Prostate gland (tissue), 2 donors: Measurements from ENCODE around the gene GABARAP. TPM values are rescaled to one million over a fixed set of nuclear protein-coding genes. Genes with fewer than 3 reads are reported as not detected.
A peak's percentile ranks its signal among the peaks of the same experiment; 100 is the strongest.

Source experiments
- DNase-seq: peaks from one replicate; pipeline ENCODE4 v3.0.0-alpha.2; 2019; ENCODE audit warnings: low spot score
- H3K27ac ChIP-seq, 2 donors: fragments of 200-600 bp; sonication (generic); 2 replicates each; pipeline ENCODE4 v1.5.1; 2017 to 2019
- H3K27me3 ChIP-seq: fragments of 200-600 bp; sonication (generic); replicated peaks from 2 replicates; pipeline ENCODE4 v1.5.1; 2019; ENCODE audit not compliant: insufficient read depth
- H3K36me3 ChIP-seq, 2 donors: fragments of 200-600 bp; sonication (generic); 1 replicate in 1 of 2; 2 replicates in 1 of 2; pipeline versions ENCODE4 v1.5.1 to v1.8.1; 2017 to 2019
- H3K4me1 ChIP-seq: fragments of 200-600 bp; sonication (generic); replicated peaks from 2 replicates; pipeline ENCODE4 v1.5.1; 2019
- H3K4me3 ChIP-seq, 2 donors: fragments of 200-600 bp; sonication (generic); 2 replicates each; pipeline ENCODE4 v1.5.1; 2017 to 2019
- H3K9me3 ChIP-seq: fragments of 200-600 bp; sonication (generic); 2 replicates; pipeline ENCODE4 v1.5.1; 2017
- CTCF ChIP-seq, 4 experiments: fragments of 200-600 bp in 2 of 4; fragments of 450-650 bp in 2 of 4; sonication (generic) in 2 of 4; IDR thresholded peaks; 1 replicate in 3 of 4; 2 replicates in 1 of 4; pipeline ENCODE4 v1.5.1; 2016 to 2019; ENCODE audit warnings: antibody characterized with exemption in 4 of 4, mild to moderate bottlenecking in 2 of 4, moderate library complexity in 2 of 4
- POLR2A ChIP-seq: fragments of 450-650 bp; IDR thresholded peaks from one replicate; pipeline ENCODE4 v1.6.1; 2016; ENCODE audit warnings: antibody characterized with exemption, mild to moderate bottlenecking
- POLR2AphosphoS5 ChIP-seq: sonication (generic); formaldehyde crosslinking; IDR thresholded peaks from one replicate; pipeline ENCODE4 v1.6.1; 2017; ENCODE audit warnings: antibody characterized with exemption
- WGBS: methylation state at CpG from one replicate; pipeline ENCODE4 v1.1.5; 2018; 5-methylcytosine and 5-hydroxymethylcytosine counted together
- intact Hi-C: fragments of 100-400 bp; cut with DNase I; formaldehyde crosslinking; loops from one replicate; pipeline ENCODE4 v1.14.2; 2022
- total RNA-seq, 2 donors: library from RNA; depleted of rRNA; stranded (reverse); fragments of >200 nt; gene quantifications; one replicate each; pipeline ENCODE4 v1.1.0, GENCODE V29; 2016

The GABARAP gene
- total RNA-seq, 2 donors from 2014 or later = 493 to 527 TPM

- WGBS = 2% methylated on average over 41 of the region's 43 CpGs
- no peaks in the 10 kb centered on the region for H3K36me3 ChIP-seq
- DNase-seq = no peak
- no peaks in the 10 kb centered on the region for H3K27me3 ChIP-seq
- peak overlapping the region; percentile 77 for H3K27ac ChIP-seq
- peaks cover 9% of the 10 kb centered on the region for H3K4me1 ChIP-seq
- peak overlapping the region; percentile 34 to 41 for H3K4me3 ChIP-seq
- H3K9me3 ChIP-seq = no peaks in the 10 kb centered on the region
- intact Hi-C loops = loop anchor here (2.0 to 10.0 kb wide), 2 partner anchors 29 to 237 kb away; partner anchors contain the start of genes ELP5 and SLC16A11
- TF ChIP-seq POLR2AphosphoS5 = no peak
- TF ChIP-seq POLR2A = no peak
- TF ChIP-seq CTCF (IDR thresholded peaks at IDR 0.05) = no peak
Measured at GRCh38 chr17:7281953-7282751, 39.9 kb upstream of the GABARAP start.

- intact Hi-C loops = loop anchor here (2.0 to 10.0 kb wide), 2 partner anchors 29 to 237 kb away; partner anchors contain the start of genes ELP5 and SLC16A11
- under 1% methylated on average over 58 of the region's 71 CpGs for WGBS
- H3K27me3 ChIP-seq = no peaks in the 10 kb centered on the region
- peak within 1 kb of the TSS; percentile 77 for H3K27ac ChIP-seq
- TF ChIP-seq POLR2A (peak; percentile 62), CTCF (IDR thresholded peaks at IDR 0.05) (peak in 2 of 4 experiments; percentile 25 to 27), POLR2AphosphoS5 (peak; percentile 87)
- H3K4me1 ChIP-seq = peaks cover 9% of the 10 kb centered on the region
- H3K36me3 ChIP-seq = no peaks in the 10 kb centered on the region
- DNase-seq = peak; percentile 96
- H3K9me3 ChIP-seq = no peaks in the 10 kb centered on the region
- H3K4me3 ChIP-seq = peak within 1 kb of the TSS; percentile 34 to 41
Measured at GRCh38 chr17:7281074-7281952, 39.1 kb upstream of the GABARAP start, which contains the start of gene SLC2A4. SLC2A4 (plus strand) TSS chr17:7281718; CDS start chr17:7281935, 217 bp downstream.

- DNase-seq = peak; percentile 74
- Histone ChIP-seq H3K4me1 (peaks cover 9% of the 10 kb centered on the region), H3K36me3 (no peaks in the 10 kb centered on the region), H3K9me3 (no peaks in the 10 kb centered on the region), H3K4me3 (peak overlapping the region; percentile 34 to 41), H3K27ac (peak overlapping the region; percentile 77), H3K27me3 (no peaks in the 10 kb centered on the region)
- peak; percentile 59 for TF ChIP-seq POLR2AphosphoS5
- TF ChIP-seq POLR2A = peak; percentile 29
- peak; percentile 79 to 99 (median 88) for TF ChIP-seq CTCF (IDR thresholded peaks at IDR 0.05)
- under 1% methylated on average over 29 of the region's 29 CpGs for WGBS
- intact Hi-C loops = loop anchor here (1.0 to 10.0 kb wide), 3 partner anchors 16 to 236 kb away; partner anchors contain the start of genes ELP5 and SLC16A11
Measured at GRCh38 chr17:7280519-7281073, 38.3 kb upstream of the GABARAP start.

GRCh38 chr17:7279448-7279847, 37.2 kb upstream of the GABARAP start:
- Histone ChIP-seq H3K27me3 (no peaks in the 10 kb centered on the region), H3K36me3 (no peaks in the 10 kb centered on the region), H3K9me3 (no peaks in the 10 kb centered on the region), H3K27ac (no peak overlapping the region), H3K4me1 (peaks cover 9% of the 10 kb centered on the region), H3K4me3 (no peak overlapping the region)
- intact Hi-C loops = no loop called here
- no peak for TF ChIP-seq POLR2AphosphoS5
- TF ChIP-seq CTCF (IDR thresholded peaks at IDR 0.05) = no peak
- no peak for TF ChIP-seq POLR2A
- WGBS = 84% methylated on average over 8 of the region's 8 CpGs
- no peak for DNase-seq
